ENCODE measurements around the gene MEF2B.

DNA sequence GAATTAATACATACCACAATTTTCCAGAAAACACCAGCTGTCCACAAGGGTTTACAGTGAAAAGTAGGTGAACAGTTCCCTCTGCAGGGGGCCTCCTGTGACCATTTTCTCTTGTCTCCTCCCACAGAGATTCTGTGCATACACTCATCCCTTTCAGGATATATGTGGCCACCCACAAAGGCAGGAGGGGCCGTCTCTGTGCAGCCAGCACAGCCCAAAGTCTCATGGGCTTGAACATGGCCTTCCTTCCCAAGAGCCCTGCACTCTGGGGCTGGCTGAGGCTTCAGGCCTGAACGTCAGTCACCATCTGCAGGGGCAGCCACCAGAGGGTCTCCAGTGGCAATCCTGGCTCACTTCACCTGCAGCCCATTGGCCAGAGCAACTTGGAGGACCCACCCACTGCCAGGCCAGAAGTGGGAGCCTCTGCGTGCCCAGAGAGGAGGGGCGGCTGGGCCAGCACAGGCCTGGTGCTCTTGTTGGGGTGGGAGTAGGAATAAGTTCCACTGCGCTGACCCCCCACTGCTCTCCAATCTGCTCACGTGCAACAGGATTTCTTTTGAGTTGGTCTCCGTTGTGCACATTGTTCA lies 56.9 kb downstream of the MEF2B start:
- TF ChIP-seq, protein P1, sequence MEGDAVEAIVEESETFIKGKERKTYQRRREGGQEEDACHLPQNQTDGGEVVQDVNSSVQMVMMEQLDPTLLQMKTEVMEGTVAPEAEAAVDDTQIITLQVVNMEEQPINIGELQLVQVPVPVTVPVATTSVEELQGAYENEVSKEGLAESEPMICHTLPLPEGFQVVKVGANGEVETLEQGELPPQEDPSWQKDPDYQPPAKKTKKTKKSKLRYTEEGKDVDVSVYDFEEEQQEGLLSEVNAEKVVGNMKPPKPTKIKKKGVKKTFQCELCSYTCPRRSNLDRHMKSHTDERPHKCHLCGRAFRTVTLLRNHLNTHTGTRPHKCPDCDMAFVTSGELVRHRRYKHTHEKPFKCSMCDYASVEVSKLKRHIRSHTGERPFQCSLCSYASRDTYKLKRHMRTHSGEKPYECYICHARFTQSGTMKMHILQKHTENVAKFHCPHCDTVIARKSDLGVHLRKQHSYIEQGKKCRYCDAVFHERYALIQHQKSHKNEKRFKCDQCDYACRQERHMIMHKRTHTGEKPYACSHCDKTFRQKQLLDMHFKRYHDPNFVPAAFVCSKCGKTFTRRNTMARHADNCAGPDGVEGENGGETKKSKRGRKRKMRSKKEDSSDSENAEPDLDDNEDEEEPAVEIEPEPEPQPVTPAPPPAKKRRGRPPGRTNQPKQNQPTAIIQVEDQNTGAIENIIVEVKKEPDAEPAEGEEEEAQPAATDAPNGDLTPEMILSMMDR (IDR thresholded peaks at IDR 0.05): no peak
- TF ChIP-seq POLR2A (IDR thresholded peaks at IDR 0.05): no peak

Data from adrenal gland (tissue), 5 donors.